Activated T-cell treated with anti-CD3 and anti-CD28 coated beads, Interleukin-2, amount 50 U/mL, for 1 hour (primary cell): ENCODE measurements around the gene CNOT6.

Source experiments
- DNase-seq: peaks from one replicate; pipeline ENCODE4 v3.0.0-alpha.2; 2020

Gene CNOT6

GRCh38 chr5:180625125-180625790 lies 131.1 kb downstream of the CNOT6 start:
- no peak for DNase-seq

DNA sequence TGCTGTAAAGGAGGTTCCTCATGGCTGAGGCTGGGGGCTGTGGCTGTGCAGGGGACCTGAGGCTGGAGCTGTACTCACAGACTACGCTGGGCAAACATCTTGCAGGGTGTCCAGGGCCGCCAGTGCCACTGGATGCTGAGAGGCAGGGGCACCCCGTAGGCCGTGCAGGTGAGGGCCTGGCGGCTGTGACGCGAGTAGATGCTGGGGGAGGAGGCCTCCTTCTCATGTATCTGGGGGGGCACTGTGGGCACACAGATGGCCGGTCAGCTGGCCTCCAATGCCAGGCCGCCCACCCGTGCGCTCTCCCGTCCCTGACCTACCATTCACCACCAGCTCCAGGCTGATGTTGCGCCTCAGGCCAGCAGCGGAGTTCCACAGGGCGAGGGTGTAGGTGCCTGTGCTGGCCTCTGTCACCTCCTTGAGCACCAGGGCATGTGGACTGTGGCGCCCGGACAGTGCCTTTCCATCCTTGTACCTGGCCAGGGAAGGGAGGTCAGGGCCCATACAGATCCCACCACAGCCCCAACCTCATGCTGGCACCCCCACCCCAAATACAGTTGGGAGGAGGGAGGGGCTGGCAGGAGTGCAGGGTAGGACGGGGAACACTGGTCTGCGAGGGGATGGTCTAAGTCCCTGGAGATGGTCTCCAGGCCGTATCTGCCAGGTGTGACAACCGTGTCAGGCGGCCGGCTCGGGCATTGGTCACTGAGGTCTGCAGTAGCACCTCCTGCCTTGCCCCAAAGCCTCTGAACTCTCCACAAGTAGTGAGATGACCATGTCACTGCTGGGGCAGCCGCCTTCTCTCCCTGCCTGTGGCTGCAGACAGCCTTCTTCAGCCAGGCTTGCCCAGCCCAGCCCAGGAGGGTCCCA lies 131.8 kb downstream of the CNOT6 start:
- no peak for DNase-seq

- no peak for DNase-seq
Measured at GRCh38 chr5:180626661-180627385, 132.6 kb downstream of the CNOT6 start.

DNA sequence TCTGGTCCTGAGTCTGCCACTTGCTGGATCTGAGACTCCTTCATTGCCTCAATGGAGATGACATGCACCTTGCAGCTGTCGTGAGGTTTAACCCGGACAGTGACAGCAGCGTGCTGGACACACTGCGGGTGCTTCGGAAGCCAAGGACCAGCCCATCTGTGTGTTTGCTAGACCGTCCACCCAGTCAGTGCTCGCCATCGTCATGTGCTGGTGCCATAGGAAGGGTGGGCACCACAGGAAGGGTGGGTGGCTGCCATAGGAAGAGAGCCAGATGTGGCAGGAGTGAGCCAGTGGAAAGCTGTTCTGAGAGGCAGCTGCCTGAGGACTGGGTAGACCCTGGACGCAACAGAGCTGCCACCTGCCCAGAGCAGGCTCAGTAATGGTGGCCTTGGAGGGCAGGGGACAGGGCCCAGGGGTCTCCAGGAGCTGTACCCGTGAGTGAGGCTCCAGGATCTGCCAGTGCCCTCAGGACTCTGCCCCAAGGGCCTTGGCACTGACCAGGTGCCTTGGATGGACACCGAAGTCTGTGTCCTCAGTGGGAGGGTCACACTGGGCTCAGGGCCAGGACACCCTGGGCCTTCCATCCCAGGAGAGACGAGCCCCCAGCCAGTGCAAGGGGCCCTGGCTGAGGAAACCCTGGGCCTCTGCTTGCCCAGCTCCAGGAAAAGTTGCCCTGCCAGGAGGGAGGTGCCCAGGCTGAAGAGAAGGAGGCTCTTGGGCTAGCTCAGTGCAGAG lies 133.4 kb downstream of the CNOT6 start:
- DNase-seq, result no peak
